Measurements from ENCODE around the gene RABEP2.

DNA sequence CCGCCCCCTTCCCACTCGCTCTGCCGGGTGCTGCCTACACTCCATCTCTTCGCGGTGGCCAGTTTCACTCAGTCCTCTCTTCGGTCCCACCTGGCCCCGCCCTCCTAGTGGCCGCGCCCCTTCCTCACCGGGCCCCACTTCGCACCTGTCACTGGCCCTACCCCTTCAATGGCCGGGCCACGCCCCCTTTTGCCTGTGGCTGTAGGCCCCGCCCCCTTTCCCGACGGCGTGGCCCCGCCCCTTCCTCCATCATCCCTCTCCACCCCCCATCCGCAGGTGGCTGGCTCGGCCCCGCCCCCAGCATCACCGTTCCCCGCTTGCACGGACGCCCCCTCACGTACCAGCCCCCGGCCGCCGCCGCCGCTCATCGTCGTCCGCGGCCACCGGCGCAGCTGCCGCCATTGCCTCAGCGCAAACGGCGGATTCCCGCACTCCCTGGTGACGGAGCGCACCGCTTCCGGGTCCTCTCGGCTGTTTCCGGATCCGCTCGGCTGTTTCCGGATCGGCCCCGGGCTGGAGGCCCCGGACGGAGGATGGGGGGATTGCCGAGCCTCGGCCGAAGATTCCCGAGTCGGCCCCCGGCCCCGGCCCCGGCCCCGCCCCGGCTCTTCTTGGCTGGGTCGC lies at the start of gene RABEP2:
- TF ChIP-seq, protein P1, sequence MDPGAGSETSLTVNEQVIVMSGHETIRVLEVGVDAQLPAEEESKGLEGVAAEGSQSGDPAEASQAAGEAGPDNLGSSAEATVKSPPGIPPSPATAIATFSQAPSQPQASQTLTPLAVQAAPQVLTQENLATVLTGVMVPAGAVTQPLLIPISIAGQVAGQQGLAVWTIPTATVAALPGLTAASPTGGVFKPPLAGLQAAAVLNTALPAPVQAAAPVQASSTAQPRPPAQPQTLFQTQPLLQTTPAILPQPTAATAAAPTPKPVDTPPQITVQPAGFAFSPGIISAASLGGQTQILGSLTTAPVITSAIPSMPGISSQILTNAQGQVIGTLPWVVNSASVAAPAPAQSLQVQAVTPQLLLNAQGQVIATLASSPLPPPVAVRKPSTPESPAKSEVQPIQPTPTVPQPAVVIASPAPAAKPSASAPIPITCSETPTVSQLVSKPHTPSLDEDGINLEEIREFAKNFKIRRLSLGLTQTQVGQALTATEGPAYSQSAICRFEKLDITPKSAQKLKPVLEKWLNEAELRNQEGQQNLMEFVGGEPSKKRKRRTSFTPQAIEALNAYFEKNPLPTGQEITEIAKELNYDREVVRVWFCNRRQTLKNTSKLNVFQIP (CRISPR knock-in tag; IDR thresholded peaks at IDR 0.05; ENCODE audit: borderline replicate concordance, low read depth): no peak
- TF ChIP-seq, protein P2, sequence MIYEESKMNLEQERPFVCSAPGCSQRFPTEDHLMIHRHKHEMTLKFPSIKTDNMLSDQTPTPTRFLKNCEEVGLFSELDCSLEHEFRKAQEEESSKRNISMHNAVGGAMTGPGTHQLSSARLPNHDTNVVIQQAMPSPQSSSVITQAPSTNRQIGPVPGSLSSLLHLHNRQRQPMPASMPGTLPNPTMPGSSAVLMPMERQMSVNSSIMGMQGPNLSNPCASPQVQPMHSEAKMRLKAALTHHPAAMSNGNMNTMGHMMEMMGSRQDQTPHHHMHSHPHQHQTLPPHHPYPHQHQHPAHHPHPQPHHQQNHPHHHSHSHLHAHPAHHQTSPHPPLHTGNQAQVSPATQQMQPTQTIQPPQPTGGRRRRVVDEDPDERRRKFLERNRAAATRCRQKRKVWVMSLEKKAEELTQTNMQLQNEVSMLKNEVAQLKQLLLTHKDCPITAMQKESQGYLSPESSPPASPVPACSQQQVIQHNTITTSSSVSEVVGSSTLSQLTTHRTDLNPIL (CRISPR knock-in tag; IDR thresholded peaks at IDR 0.05; ENCODE audit: low read depth): no peak
